SK-N-SH treated with all-trans-retinoic acid at 6 μM for 48 hours (cell line): ENCODE data around the gene ZNF670.

Experiments used
- ATAC-seq: fragments of 200-7000 bp; cut with Tn5 transposase; 3 replicates; pipeline ENCODE4 v1.9.1; 2020; ENCODE audit warnings: mild to moderate bottlenecking, moderate library complexity
- ARNTL ChIP-seq: fragments of 450-650 bp; formaldehyde crosslinking; IDR thresholded peaks from 2 replicates; pipeline ENCODE4 v1.5.0; 2020; ENCODE audit warnings: low read depth, mild to moderate bottlenecking, moderate library complexity, borderline replicate concordance
- BACH2 ChIP-seq: fragments of 250-450 bp; sonication (Bioruptor Pico); IDR thresholded peaks from 2 replicates; pipeline ENCODE4 v1.9.0; 2021; ENCODE audit warnings: mild to moderate bottlenecking, borderline replicate concordance
- CSDC2 ChIP-seq: fragments of 250-450 bp; sonication (Bioruptor Pico); IDR thresholded peaks from 2 replicates; pipeline ENCODE4 v1.5.0; 2020; ENCODE audit warnings: mild to moderate bottlenecking, moderate library complexity
- ESRRG ChIP-seq: fragments of 250-450 bp; sonication (Bioruptor Pico); IDR thresholded peaks from 2 replicates; pipeline ENCODE4 v1.6.1; 2021; ENCODE audit warnings: mild to moderate bottlenecking
- GLIS3 ChIP-seq: fragments of 250-450 bp; sonication (Bioruptor Pico); IDR thresholded peaks from 2 replicates; pipeline ENCODE4 v1.5.0; 2020; ENCODE audit warnings: mild to moderate bottlenecking, moderate library complexity
- ISL1 ChIP-seq: fragments of 250-450 bp; sonication (Bioruptor Pico); IDR thresholded peaks from 2 replicates; pipeline ENCODE4 v2.1.2; 2022; ENCODE audit warnings: mild to moderate bottlenecking, moderate library complexity
- OSR1 ChIP-seq: fragments of 250-450 bp; sonication (Bioruptor Pico); IDR thresholded peaks from 2 replicates; pipeline ENCODE4 v1.8.0; 2022; ENCODE audit warnings: moderate library complexity, mild to moderate bottlenecking, inconsistent platforms
- POU6F1 ChIP-seq: fragments of 250-450 bp; sonication (Bioruptor Pico); IDR thresholded peaks from 2 replicates; pipeline ENCODE4 v1.8.0; 2021; ENCODE audit warnings: low read depth, mild to moderate bottlenecking, moderate library complexity, borderline replicate concordance
- PPARA ChIP-seq: fragments of 250-450 bp; sonication (Bioruptor Pico); IDR thresholded peaks from 2 replicates; pipeline ENCODE4 v1.5.0; 2020; ENCODE audit warnings: mild to moderate bottlenecking, borderline replicate concordance
- RARB ChIP-seq: fragments of 250-450 bp; sonication (Bioruptor Pico); IDR thresholded peaks from 2 replicates; pipeline ENCODE4 v1.8.0; 2021; ENCODE audit warnings: mild to moderate bottlenecking, moderate library complexity
- SNAI2 ChIP-seq: fragments of 250-450 bp; sonication (Bioruptor Pico); IDR thresholded peaks from 2 replicates; pipeline ENCODE4 v1.5.0; 2020; ENCODE audit warnings: mild to moderate bottlenecking, moderate library complexity
- TCF4 ChIP-seq: fragments of 250-450 bp; sonication (Bioruptor Pico); IDR thresholded peaks from 2 replicates; pipeline ENCODE4 v1.8.0; 2021; ENCODE audit warnings: mild to moderate bottlenecking, moderate library complexity, borderline replicate concordance
- TOX ChIP-seq: fragments of 250-450 bp; sonication (Bioruptor Pico); IDR thresholded peaks from 2 replicates; pipeline ENCODE4 v1.8.0; 2021; ENCODE audit warnings: mild to moderate bottlenecking, moderate library complexity, borderline replicate concordance
- TSHZ2 ChIP-seq: fragments of 250-450 bp; sonication (Bioruptor Pico); IDR thresholded peaks from 2 replicates; pipeline ENCODE4 v1.5.0; 2020; ENCODE audit warnings: mild to moderate bottlenecking, moderate library complexity
- ZC3H10 ChIP-seq: fragments of 250-450 bp; sonication (Bioruptor Pico); IDR thresholded peaks from 2 replicates; pipeline ENCODE4 v1.5.1; 2021; ENCODE audit warnings: mild to moderate bottlenecking, moderate library complexity
- ZFP3 ChIP-seq: fragments of 250-450 bp; sonication (Bioruptor Pico); IDR thresholded peaks from 2 replicates; pipeline ENCODE4 v1.5.0; 2020; ENCODE audit warnings: mild to moderate bottlenecking, moderate library complexity
- ZFP30 ChIP-seq: fragments of 450-650 bp; formaldehyde crosslinking; IDR thresholded peaks from 2 replicates; pipeline ENCODE4 v1.5.0; 2022; ENCODE audit warnings: mild to moderate bottlenecking, moderate library complexity
- ZNF565 ChIP-seq: fragments of 450-650 bp; formaldehyde crosslinking; conservative IDR thresholded peaks from 2 replicates; pipeline ENCODE4 v1.5.0; 2020; ENCODE audit warnings: low read depth, mild to moderate bottlenecking, moderate library complexity
- ZNF8 ChIP-seq: fragments of 450-650 bp; formaldehyde crosslinking; IDR thresholded peaks from 2 replicates; pipeline ENCODE4 v1.5.0; 2020; ENCODE audit warnings: mild to moderate bottlenecking, moderate library complexity
- TF ChIP-seq, protein P1 (sequence below): fragments of 250-450 bp; sonication (Bioruptor Pico); IDR thresholded peaks from 2 replicates; pipeline ENCODE4 v1.5.1; 2020; ENCODE audit warnings: low read depth, mild to moderate bottlenecking, moderate library complexity
- TF ChIP-seq, protein P2 (sequence below): fragments of 250-450 bp; sonication (Bioruptor Pico); IDR thresholded peaks from 2 replicates; pipeline ENCODE4 v1.5.1; 2021; ENCODE audit warnings: mild to moderate bottlenecking, moderate library complexity
- TF ChIP-seq, protein P3 (sequence below): fragments of 250-450 bp; sonication (Bioruptor Pico); IDR thresholded peaks from 2 replicates; pipeline ENCODE4 v1.8.0; 2020; ENCODE audit warnings: mild to moderate bottlenecking, moderate library complexity, borderline replicate concordance

Gene ZNF670

GRCh38 chr1:247089616-247090375 lies 11.2 kb upstream of the ZNF670 start:
- TF ChIP-seq PPARA (CRISPR knock-in tag) = no peak
- TF ChIP-seq, protein P1, sequence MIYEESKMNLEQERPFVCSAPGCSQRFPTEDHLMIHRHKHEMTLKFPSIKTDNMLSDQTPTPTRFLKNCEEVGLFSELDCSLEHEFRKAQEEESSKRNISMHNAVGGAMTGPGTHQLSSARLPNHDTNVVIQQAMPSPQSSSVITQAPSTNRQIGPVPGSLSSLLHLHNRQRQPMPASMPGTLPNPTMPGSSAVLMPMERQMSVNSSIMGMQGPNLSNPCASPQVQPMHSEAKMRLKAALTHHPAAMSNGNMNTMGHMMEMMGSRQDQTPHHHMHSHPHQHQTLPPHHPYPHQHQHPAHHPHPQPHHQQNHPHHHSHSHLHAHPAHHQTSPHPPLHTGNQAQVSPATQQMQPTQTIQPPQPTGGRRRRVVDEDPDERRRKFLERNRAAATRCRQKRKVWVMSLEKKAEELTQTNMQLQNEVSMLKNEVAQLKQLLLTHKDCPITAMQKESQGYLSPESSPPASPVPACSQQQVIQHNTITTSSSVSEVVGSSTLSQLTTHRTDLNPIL (CRISPR knock-in tag) = no peak
- TF ChIP-seq ZNF565 (CRISPR knock-in tag) = no peak
- TF ChIP-seq CSDC2 (CRISPR knock-in tag) = no peak
- TF ChIP-seq ISL1 (CRISPR knock-in tag) = no peak
- TF ChIP-seq SNAI2 (CRISPR knock-in tag) = no peak
- TF ChIP-seq ZC3H10 (CRISPR knock-in tag) = no peak
- no peak for TF ChIP-seq ARNTL (CRISPR knock-in tag)
- TF ChIP-seq, protein P2, sequence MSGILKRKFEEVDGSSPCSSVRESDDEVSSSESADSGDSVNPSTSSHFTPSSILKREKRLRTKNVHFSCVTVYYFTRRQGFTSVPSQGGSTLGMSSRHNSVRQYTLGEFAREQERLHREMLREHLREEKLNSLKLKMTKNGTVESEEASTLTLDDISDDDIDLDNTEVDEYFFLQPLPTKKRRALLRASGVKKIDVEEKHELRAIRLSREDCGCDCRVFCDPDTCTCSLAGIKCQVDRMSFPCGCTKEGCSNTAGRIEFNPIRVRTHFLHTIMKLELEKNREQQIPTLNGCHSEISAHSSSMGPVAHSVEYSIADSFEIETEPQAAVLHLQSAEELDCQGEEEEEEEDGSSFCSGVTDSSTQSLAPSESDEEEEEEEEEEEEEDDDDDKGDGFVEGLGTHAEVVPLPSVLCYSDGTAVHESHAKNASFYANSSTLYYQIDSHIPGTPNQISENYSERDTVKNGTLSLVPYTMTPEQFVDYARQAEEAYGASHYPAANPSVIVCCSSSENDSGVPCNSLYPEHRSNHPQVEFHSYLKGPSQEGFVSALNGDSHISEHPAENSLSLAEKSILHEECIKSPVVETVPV = no peak
- no peak for TF ChIP-seq RARB (CRISPR knock-in tag)
- TF ChIP-seq OSR1 (CRISPR knock-in tag) = no peak
- TF ChIP-seq TOX (CRISPR knock-in tag) = no peak
- TF ChIP-seq TCF4 (CRISPR knock-in tag) = no peak
- no peak for TF ChIP-seq ZFP30
- TF ChIP-seq ZNF8 (CRISPR knock-in tag) = no peak
- TF ChIP-seq BACH2 (CRISPR knock-in tag) = no peak
- TF ChIP-seq ESRRG = no peak
- no peak for TF ChIP-seq GLIS3 (CRISPR knock-in tag)
- no peak for ATAC-seq

DNA sequence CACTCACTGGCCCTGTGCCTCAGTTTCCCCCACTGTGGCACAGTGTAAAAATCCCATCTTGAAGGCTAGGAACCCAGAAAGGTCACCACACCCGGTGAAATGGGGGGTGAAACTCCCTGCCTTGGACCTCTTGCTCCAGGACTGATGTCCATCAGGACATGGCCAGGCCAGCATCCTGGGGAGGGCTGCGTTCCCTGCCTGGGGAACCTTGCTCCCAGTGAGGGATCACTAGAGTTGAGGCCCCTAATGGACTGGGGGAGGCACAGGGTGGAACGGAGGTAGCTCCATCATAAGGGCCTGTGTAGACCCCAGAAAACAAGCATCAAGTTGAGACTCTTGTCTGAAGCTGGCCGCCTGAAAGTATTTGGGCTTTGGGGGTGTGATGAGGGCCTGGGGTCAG lies 10.4 kb upstream of the ZNF670 start:
- no peak for ATAC-seq
- TF ChIP-seq RARB (CRISPR knock-in tag) (no peak), ARNTL (CRISPR knock-in tag) (no peak)
- TF ChIP-seq, protein P3, sequence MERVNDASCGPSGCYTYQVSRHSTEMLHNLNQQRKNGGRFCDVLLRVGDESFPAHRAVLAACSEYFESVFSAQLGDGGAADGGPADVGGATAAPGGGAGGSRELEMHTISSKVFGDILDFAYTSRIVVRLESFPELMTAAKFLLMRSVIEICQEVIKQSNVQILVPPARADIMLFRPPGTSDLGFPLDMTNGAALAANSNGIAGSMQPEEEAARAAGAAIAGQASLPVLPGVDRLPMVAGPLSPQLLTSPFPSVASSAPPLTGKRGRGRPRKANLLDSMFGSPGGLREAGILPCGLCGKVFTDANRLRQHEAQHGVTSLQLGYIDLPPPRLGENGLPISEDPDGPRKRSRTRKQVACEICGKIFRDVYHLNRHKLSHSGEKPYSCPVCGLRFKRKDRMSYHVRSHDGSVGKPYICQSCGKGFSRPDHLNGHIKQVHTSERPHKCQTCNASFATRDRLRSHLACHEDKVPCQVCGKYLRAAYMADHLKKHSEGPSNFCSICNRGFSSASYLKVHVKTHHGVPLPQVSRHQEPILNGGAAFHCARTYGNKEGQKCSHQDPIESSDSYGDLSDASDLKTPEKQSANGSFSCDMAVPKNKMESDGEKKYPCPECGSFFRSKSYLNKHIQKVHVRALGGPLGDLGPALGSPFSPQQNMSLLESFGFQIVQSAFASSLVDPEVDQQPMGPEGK (CRISPR knock-in tag) = no peak

DNA sequence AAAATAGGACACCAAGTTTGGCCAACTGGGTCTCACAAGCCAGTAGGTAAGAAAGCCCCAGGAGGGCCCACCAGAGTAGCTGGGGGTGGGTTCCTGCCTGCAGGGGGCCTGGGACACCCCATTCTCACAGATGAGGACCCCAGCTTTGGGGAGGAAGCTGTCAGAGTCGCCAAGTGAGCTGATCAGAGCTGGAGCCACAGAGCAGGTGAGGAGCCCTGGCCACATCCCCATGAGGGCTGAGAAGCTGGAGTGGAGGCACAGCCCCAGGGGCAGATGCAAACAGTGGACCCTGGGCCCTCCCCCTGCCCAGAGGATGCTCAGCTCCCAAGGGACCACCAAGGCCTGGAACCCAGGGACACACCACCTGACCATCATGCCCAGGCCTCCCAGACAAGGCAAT lies 8.6 kb upstream of the ZNF670 start:
- TF ChIP-seq TCF4 (CRISPR knock-in tag) = no peak
- TF ChIP-seq, all 23 proteins: peak for 0
- no peak; the same call in 2 of the 3 replicates for ATAC-seq

DNA sequence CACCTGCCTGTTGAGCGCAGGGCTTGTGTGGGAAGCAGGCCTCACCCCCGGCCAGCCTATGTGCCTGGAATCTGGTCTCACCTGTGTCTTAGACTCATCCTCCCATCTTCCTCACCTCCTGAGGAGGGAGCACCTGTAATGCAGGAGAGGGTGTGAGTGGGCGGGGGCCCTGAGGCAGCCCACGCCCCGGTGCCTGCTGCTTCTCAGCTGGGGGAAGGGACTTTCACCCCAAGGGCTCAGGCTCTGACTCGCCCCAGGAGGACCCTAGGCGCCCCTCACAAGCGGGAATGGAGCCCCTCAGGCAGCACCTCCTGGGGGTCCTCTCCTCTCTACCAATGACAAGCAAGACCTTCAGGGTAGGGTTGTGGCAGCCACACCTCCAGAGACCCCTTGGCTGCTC lies 6.7 kb upstream of the ZNF670 start:
- TF ChIP-seq POU6F1 (CRISPR knock-in tag) (no peak), TCF4 (CRISPR knock-in tag) (no peak), ZNF565 (CRISPR knock-in tag) (no peak), ESRRG (no peak), TSHZ2 (CRISPR knock-in tag) (no peak), ZNF8 (CRISPR knock-in tag) (no peak), ZFP3 (CRISPR knock-in tag) (no peak)
- ATAC-seq = no peak
